C4-2B (cell line): ENCODE measurements around the gene SARDH.

Experiments
- ZFX ChIP-seq: fragments of 450-650 bp; IDR thresholded peaks from 2 replicates; pipeline ENCODE4 v1.6.1; 2017
- TF ChIP-seq, protein P1 (sequence below): fragments of 450-650 bp; conservative IDR thresholded peaks from 2 replicates; pipeline ENCODE4 v1.5.1; 2017; ENCODE audit warnings: mild to moderate bottlenecking

GRCh38 chr9:133677126-133678010 is 60.8 kb downstream of the SARDH start:
- TF ChIP-seq, protein P1, sequence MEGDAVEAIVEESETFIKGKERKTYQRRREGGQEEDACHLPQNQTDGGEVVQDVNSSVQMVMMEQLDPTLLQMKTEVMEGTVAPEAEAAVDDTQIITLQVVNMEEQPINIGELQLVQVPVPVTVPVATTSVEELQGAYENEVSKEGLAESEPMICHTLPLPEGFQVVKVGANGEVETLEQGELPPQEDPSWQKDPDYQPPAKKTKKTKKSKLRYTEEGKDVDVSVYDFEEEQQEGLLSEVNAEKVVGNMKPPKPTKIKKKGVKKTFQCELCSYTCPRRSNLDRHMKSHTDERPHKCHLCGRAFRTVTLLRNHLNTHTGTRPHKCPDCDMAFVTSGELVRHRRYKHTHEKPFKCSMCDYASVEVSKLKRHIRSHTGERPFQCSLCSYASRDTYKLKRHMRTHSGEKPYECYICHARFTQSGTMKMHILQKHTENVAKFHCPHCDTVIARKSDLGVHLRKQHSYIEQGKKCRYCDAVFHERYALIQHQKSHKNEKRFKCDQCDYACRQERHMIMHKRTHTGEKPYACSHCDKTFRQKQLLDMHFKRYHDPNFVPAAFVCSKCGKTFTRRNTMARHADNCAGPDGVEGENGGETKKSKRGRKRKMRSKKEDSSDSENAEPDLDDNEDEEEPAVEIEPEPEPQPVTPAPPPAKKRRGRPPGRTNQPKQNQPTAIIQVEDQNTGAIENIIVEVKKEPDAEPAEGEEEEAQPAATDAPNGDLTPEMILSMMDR = no peak
- TF ChIP-seq ZFX = no peak
